Liver (tissue), 9 donors: ENCODE data around the gene VBP1. TPM values are rescaled to one million over a fixed set of nuclear protein-coding genes. Genes with fewer than 3 reads are reported as not detected.
A peak's percentile ranks its signal among the peaks of the same experiment; 100 is the strongest.

ENCODE experiments used
- DNase-seq: peaks from one replicate; pipeline ENCODE4 v3.0.0-alpha.2; 2017; ENCODE audit warnings: low spot score
- H3K27ac ChIP-seq, 2 donors: one replicate each; pipeline ENCODE4 v1.7.0; 2013; ENCODE audit warnings: inconsistent platforms in 2 of 2, low read length in 2 of 2, control low read depth in 1 of 2, low read depth in 1 of 2, mild to moderate bottlenecking in 1 of 2
- H3K27me3 ChIP-seq, 4 donors: one replicate each; pipeline versions ENCODE4 v1.6.1 to v1.7.0; 2013; ENCODE audit warnings: low read length in 3 of 4, inconsistent platforms in 1 of 4, mild to moderate bottlenecking in 1 of 4, moderate library complexity in 1 of 4; ENCODE audit not compliant: control insufficient read depth in 4 of 4, insufficient read depth in 4 of 4
- H3K36me3 ChIP-seq, 4 donors: one replicate each; pipeline versions ENCODE4 v1.6.1 to v1.7.0; 2013; ENCODE audit warnings: low read length in 3 of 4, mild to moderate bottlenecking in 3 of 4, low read depth in 1 of 4, moderate library complexity in 1 of 4; ENCODE audit not compliant: control insufficient read depth in 4 of 4, insufficient read depth in 3 of 4
- H3K4me1 ChIP-seq, 4 donors: one replicate each; pipeline versions ENCODE4 v1.6.1 to v1.7.0; 2013; ENCODE audit warnings: low read length in 3 of 4, mild to moderate bottlenecking in 3 of 4, moderate library complexity in 1 of 4; ENCODE audit not compliant: control insufficient read depth in 4 of 4, insufficient read depth in 4 of 4
- H3K4me3 ChIP-seq, 3 donors: one replicate each; pipeline versions ENCODE4 v1.6.1 to v1.7.0; 2013; ENCODE audit warnings: low read length in 3 of 3, control low read depth in 1 of 3, low read depth in 1 of 3, mild to moderate bottlenecking in 1 of 3
- H3K9ac ChIP-seq, 2 donors: one replicate each; pipeline ENCODE4 v1.7.0; 2013; ENCODE audit warnings: low read length in 2 of 2, mild to moderate bottlenecking in 2 of 2, moderate library complexity in 2 of 2, control low read depth in 1 of 2, low read depth in 1 of 2
- H3K9me3 ChIP-seq, 4 donors: one replicate each; pipeline versions ENCODE4 v1.6.1 to v1.7.0; 2013; ENCODE audit warnings: low read length in 3 of 4; ENCODE audit not compliant: control insufficient read depth in 4 of 4
- EGR1 ChIP-seq, 2 donors: IDR thresholded peaks; 2 replicates each; pipeline ENCODE4 v1.6.1; 2016 to 2018; ENCODE audit warnings: antibody characterized with exemption in 2 of 2, low read depth in 2 of 2
- FOXA1 ChIP-seq: IDR thresholded peaks from 2 replicates; pipeline ENCODE4 v1.6.1; 2016; ENCODE audit warnings: antibody characterized with exemption
- FOXA2 ChIP-seq: IDR thresholded peaks from 2 replicates; pipeline ENCODE4 v1.6.1; 2016; ENCODE audit warnings: antibody characterized with exemption
- GABPA ChIP-seq, 2 donors: IDR thresholded peaks in 1 of 2; conservative IDR thresholded peaks in 1 of 2; 2 replicates each; pipeline ENCODE4 v1.6.1; 2016; ENCODE audit warnings: antibody characterized with exemption in 2 of 2, mild to moderate bottlenecking in 1 of 2, moderate library complexity in 1 of 2
- HNF4A ChIP-seq, 2 donors: conservative IDR thresholded peaks; 2 replicates each; pipeline ENCODE4 v1.6.1; 2016; ENCODE audit warnings: antibody characterized with exemption in 2 of 2, mild to moderate bottlenecking in 2 of 2
- HNF4G ChIP-seq: IDR thresholded peaks from 2 replicates; pipeline ENCODE4 v1.6.1; 2016; ENCODE audit warnings: antibody characterized with exemption
- JUND ChIP-seq, 2 donors: IDR thresholded peaks; 2 replicates each; pipeline ENCODE4 v1.6.1; 2016; ENCODE audit warnings: antibody characterized with exemption in 2 of 2
- NR2F2 ChIP-seq: IDR thresholded peaks from 2 replicates; pipeline ENCODE4 v1.6.1; 2016; ENCODE audit warnings: antibody characterized with exemption
- RAD21 ChIP-seq, 2 donors: IDR thresholded peaks; 2 replicates each; pipeline ENCODE4 v1.6.1; 2016; ENCODE audit warnings: antibody characterized with exemption in 2 of 2, mild to moderate bottlenecking in 2 of 2
- RXRA ChIP-seq, 2 donors: IDR thresholded peaks; 2 replicates each; pipeline ENCODE4 v1.6.1; 2017 to 2018; ENCODE audit warnings: antibody characterized with exemption in 2 of 2, mild to moderate bottlenecking in 1 of 2
- SP1 ChIP-seq: IDR thresholded peaks from 2 replicates; pipeline ENCODE4 v1.6.1; 2018; ENCODE audit warnings: antibody characterized with exemption, mild to moderate bottlenecking
- TAF1 ChIP-seq: conservative IDR thresholded peaks from 2 replicates; pipeline ENCODE4 v1.6.1; 2016; ENCODE audit warnings: antibody characterized with exemption, mild to moderate bottlenecking
- YY1 ChIP-seq: IDR thresholded peaks from 2 replicates; pipeline ENCODE4 v1.6.1; 2016; ENCODE audit warnings: antibody characterized with exemption, mild to moderate bottlenecking
- WGBS: extraction: QIAGEN DNeasy Blood & Tissue Kit; methylation state at CpG from one replicate; pipeline ENCODE4 v1.1.7; 2013; 5-methylcytosine and 5-hydroxymethylcytosine counted together
- polyA plus RNA-seq, 2 donors: library from polyadenylated mRNA; stranded (reverse) in 1 of 2; unstranded in 1 of 2; fragments of 200-250 nt in 1 of 2; fragments of >200 nt in 1 of 2; fragmentation: Nextera tagmentation in 1 of 2; extraction: Ambion mirVana in 1 of 2; gene quantifications; one replicate each; pipeline versions ENCODE4 v1.2.1 to v1.2.3, GENCODE V29; 2013 to 2015
- total RNA-seq, 2 donors: library from RNA; depleted of rRNA; stranded (reverse); fragments of >200 nt; gene quantifications; one replicate each; pipeline ENCODE4 v1.2.3, GENCODE V29; 2014
- TF ChIP-seq, protein P1 (sequence below): fragments of 150-350 bp; IDR thresholded peaks from 2 replicates; pipeline ENCODE4 v1.5.1; 2017; ENCODE audit warnings: improper control_type of control experiment, low read depth, low read length; ENCODE audit not compliant: missing input control
- TF ChIP-seq, protein P2 (sequence below): IDR thresholded peaks from 2 replicates; pipeline ENCODE4 v1.6.1; 2016; ENCODE audit warnings: antibody characterized with exemption
- TF ChIP-seq, protein P3 (sequence below): IDR thresholded peaks from 2 replicates; pipeline ENCODE4 v1.6.1; 2016; ENCODE audit warnings: antibody characterized with exemption
- TF ChIP-seq, protein P4 (sequence below): IDR thresholded peaks from 2 replicates; pipeline ENCODE4 v1.6.1; 2016; ENCODE audit warnings: antibody characterized with exemption, mild to moderate bottlenecking
- TF ChIP-seq, protein P5 (sequence below): IDR thresholded peaks from 2 replicates; pipeline ENCODE4 v1.6.1; 2016; ENCODE audit warnings: antibody characterized with exemption
- donor health status: healthy.
- donor health status: healthy.
- donor health status: healthy.
- donor health status: healthy.
- donor health status: healthy.

Gene VBP1, protein sequence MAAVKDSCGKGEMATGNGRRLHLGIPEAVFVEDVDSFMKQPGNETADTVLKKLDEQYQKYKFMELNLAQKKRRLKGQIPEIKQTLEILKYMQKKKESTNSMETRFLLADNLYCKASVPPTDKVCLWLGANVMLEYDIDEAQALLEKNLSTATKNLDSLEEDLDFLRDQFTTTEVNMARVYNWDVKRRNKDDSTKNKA
- 10 to 100 TPM; 15.1 to 40.7 TPM for total RNA-seq
- polyA plus RNA-seq, result 10 to 100 TPM; 16.3 to 16.9 TPM

DNA sequence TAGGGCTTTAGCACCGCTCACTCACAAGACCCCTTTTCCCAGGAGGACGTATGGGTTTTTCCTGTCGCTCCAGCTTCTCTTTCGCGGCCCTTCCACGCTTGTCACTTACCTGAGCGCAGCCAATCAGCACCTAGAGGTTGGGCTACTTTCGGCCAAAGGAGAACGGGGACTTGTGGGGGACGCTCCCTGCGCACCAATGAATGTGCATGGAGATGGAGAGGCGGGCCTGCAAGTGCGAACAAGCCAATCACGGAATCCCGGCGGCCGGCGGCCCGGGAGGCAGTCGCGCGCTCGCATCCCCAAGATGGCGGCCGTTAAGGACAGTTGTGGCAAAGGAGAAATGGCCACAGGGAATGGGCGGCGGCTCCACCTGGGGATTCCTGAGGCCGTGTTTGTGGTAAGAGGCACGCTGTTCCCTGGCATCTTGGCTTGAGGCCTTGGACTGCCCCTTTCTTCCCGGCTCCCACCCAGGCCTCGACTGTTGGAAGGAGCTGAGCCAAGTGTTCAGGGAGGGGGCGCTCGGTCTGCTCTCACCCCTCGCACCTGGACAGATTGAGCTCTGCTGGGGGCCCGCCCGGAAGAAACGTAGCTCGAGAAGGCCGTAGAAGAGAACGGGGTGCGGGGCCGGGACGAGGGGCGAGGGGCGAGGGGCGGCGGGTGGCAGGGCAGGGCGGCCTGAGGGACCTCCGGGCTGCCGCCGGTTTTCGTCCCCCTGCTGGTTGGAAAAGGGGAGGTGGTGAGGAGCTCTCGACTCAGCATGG lies at the start of gene VBP1:
Gene VBP1, plus strand, starts transcription at position 282 of the 761 bp plus-strand sequence. Its CDS starts 23 bp downstream, at position 305.
- Histone ChIP-seq H3K27ac (peak within 1 kb of the TSS; percentile 73 to 87), H3K4me1 (peaks cover 3 to 12% (median 3%) of the 10 kb centered on the region in 4 donors), H3K4me3 (peak within 1 kb of the TSS; percentile 90 to 96 (median 93)), H3K36me3 (peaks cover 0 to under 1% (median 0%) of the 10 kb centered on the region in 4 donors), H3K9me3 (no peaks in the 10 kb centered on the region), H3K27me3 (no peaks in the 10 kb centered on the region), H3K9ac (peak within 1 kb of the TSS in 1 of 2 donors; percentile 64)
- under 1% methylated on average over 53 of the region's 53 CpGs for WGBS
- TF ChIP-seq, protein P1, sequence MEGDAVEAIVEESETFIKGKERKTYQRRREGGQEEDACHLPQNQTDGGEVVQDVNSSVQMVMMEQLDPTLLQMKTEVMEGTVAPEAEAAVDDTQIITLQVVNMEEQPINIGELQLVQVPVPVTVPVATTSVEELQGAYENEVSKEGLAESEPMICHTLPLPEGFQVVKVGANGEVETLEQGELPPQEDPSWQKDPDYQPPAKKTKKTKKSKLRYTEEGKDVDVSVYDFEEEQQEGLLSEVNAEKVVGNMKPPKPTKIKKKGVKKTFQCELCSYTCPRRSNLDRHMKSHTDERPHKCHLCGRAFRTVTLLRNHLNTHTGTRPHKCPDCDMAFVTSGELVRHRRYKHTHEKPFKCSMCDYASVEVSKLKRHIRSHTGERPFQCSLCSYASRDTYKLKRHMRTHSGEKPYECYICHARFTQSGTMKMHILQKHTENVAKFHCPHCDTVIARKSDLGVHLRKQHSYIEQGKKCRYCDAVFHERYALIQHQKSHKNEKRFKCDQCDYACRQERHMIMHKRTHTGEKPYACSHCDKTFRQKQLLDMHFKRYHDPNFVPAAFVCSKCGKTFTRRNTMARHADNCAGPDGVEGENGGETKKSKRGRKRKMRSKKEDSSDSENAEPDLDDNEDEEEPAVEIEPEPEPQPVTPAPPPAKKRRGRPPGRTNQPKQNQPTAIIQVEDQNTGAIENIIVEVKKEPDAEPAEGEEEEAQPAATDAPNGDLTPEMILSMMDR, result peak; percentile 36
- TF ChIP-seq JUND (IDR thresholded peaks at IDR 0.05), result no peak
- TF ChIP-seq GABPA (IDR thresholded peaks at IDR 0.05 in 1 of 2, conservative IDR thresholded peaks at IDR 0.05 in 1 of 2), result no peak
- TF ChIP-seq, protein P2, sequence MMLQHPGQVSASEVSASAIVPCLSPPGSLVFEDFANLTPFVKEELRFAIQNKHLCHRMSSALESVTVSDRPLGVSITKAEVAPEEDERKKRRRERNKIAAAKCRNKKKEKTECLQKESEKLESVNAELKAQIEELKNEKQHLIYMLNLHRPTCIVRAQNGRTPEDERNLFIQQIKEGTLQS, result no peak
- TF ChIP-seq NR2F2, result no peak
- peak; percentile 98 for TF ChIP-seq YY1
- no peak for TF ChIP-seq FOXA1
- TF ChIP-seq RAD21 (IDR thresholded peaks at IDR 0.05), result peak in 1 of 2 donors; percentile 37
- no peak for TF ChIP-seq HNF4G
- TF ChIP-seq EGR1 (IDR thresholded peaks at IDR 0.05; ENCODE audit: low read depth in 2 of 2), result no peak
- TF ChIP-seq, protein P3, sequence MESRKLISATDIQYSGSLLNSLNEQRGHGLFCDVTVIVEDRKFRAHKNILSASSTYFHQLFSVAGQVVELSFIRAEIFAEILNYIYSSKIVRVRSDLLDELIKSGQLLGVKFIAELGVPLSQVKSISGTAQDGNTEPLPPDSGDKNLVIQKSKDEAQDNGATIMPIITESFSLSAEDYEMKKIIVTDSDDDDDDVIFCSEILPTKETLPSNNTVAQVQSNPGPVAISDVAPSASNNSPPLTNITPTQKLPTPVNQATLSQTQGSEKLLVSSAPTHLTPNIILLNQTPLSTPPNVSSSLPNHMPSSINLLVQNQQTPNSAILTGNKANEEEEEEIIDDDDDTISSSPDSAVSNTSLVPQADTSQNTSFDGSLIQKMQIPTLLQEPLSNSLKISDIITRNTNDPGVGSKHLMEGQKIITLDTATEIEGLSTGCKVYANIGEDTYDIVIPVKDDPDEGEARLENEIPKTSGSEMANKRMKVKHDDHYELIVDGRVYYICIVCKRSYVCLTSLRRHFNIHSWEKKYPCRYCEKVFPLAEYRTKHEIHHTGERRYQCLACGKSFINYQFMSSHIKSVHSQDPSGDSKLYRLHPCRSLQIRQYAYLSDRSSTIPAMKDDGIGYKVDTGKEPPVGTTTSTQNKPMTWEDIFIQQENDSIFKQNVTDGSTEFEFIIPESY, result no peak
- TF ChIP-seq SP1, result peak; percentile 72
- peak; percentile 56 for TF ChIP-seq TAF1
- TF ChIP-seq, protein P4, sequence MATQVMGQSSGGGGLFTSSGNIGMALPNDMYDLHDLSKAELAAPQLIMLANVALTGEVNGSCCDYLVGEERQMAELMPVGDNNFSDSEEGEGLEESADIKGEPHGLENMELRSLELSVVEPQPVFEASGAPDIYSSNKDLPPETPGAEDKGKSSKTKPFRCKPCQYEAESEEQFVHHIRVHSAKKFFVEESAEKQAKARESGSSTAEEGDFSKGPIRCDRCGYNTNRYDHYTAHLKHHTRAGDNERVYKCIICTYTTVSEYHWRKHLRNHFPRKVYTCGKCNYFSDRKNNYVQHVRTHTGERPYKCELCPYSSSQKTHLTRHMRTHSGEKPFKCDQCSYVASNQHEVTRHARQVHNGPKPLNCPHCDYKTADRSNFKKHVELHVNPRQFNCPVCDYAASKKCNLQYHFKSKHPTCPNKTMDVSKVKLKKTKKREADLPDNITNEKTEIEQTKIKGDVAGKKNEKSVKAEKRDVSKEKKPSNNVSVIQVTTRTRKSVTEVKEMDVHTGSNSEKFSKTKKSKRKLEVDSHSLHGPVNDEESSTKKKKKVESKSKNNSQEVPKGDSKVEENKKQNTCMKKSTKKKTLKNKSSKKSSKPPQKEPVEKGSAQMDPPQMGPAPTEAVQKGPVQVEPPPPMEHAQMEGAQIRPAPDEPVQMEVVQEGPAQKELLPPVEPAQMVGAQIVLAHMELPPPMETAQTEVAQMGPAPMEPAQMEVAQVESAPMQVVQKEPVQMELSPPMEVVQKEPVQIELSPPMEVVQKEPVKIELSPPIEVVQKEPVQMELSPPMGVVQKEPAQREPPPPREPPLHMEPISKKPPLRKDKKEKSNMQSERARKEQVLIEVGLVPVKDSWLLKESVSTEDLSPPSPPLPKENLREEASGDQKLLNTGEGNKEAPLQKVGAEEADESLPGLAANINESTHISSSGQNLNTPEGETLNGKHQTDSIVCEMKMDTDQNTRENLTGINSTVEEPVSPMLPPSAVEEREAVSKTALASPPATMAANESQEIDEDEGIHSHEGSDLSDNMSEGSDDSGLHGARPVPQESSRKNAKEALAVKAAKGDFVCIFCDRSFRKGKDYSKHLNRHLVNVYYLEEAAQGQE, result peak; percentile 63
- TF ChIP-seq, protein P5, sequence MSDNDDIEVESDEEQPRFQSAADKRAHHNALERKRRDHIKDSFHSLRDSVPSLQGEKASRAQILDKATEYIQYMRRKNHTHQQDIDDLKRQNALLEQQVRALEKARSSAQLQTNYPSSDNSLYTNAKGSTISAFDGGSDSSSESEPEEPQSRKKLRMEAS, result no peak
- TF ChIP-seq RXRA (IDR thresholded peaks at IDR 0.05), result peak in 1 of 2 donors; percentile 10
- no peak for TF ChIP-seq HNF4A (conservative IDR thresholded peaks at IDR 0.05)
- TF ChIP-seq FOXA2, result no peak
- peak; percentile 83 for DNase-seq
